GM19193 (cell line): Measurements from ENCODE around the gene EFEMP1.

Source experiments
- POLR2A ChIP-seq: IDR thresholded peaks from 4 replicates; pipeline ENCODE4 v1.6.1; 2011; ENCODE audit not compliant: insufficient read depth, insufficient read length; ENCODE audit errors: extremely low read depth

Gene EFEMP1

DNA sequence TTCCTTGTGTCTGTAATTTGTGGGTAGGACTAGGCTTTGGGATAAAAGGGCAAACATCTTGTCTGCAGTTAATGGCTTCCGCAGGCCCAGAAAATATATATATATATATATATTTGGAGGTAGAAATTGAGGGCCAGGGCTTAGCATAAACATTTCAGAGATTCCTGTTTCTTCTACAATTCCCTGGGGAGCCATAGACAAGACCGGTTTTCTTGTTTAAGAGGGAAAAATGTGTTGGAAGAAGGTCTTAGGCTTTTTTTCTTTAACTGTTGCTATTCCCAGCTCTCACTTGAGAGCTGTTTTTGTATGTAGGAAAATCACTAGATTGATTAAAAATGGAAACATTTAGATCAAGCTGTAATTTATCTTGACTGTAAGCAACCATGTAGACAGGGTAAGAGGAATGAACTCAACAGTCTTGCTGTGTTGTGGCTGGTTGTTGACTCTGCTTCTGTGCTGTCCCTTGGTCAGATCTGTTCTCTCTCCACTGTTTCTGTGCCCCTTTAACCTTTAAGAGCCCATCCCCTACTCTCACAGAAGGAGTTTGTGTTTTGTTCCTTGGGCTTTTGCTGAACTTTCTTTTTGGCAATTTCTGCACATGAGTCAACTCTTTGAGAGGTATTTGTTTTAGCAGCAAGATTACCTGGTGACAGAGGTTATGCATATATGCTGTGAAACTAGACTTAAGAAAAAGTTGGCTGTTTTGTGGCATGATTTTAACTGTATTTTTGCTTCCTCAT lies 58.3 kb downstream of the EFEMP1 start:
- no peak for TF ChIP-seq POLR2A

DNA sequence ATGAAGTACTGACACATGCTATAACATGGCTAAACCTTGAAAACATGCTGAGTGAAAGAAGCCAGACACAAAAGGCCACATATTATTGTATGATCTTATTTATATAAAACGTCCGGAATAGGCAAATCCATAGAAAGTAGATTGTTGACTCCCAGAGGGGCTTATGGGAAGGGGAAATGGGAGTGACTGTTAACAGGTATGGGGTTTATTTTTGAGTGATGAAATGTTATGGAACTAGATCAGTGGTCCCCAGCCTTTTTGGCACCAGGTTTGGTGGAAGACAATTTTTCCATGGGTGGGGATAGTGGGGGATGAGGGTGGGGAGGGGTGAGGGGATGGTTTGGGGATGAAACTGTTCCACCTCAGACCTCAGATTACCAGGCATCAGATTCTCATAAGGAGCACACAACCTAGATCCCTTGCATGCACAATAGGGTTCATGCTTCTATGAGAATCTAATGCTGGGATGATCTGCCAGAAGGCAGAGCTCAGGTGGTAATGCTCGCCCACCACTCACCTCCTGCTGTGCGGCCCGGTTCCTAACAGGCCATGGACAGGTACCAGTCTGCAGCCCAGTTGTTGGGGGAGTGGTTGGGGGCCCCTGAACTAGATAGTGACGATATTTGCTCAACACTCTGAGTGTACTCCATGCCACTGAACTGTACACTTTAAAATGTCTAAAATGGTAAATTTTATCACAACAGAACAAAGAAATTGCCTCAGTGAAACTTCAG lies 59.1 kb downstream of the EFEMP1 start:
- TF ChIP-seq POLR2A: no peak

DNA sequence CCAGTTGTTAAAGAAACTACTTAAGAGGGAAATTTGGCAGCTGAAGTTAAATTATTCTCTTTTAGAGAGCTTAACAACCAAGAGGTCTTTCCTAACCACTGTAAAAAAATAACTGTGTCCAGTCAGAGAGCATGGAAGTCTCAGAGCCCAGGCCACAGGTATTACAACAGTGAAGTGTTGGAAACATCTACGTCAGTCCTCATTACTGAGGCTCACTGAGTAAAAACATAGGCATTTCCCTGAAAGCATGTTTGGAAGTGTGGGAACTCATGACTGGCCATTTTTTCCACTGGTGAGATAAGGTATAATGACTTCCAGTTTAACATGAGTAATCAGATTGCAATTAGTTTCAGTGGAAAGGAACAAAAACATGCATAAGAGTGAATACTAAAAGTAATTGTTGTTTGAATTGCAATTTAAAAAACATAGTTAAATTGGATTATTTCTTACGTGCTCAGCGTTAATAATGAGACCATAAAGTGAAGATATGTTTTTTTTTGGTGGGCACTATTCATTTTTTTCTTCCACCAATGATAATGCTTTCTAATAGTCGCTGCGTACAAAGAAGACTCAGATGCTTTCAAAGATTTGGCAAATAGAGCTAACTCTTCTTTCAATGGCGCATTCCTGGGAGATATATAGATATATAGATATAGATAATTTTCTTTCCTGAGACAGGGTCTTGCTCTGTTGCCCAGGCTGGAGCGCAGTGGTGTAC lies 60.8 kb downstream of the EFEMP1 start:
- TF ChIP-seq POLR2A: no peak

DNA sequence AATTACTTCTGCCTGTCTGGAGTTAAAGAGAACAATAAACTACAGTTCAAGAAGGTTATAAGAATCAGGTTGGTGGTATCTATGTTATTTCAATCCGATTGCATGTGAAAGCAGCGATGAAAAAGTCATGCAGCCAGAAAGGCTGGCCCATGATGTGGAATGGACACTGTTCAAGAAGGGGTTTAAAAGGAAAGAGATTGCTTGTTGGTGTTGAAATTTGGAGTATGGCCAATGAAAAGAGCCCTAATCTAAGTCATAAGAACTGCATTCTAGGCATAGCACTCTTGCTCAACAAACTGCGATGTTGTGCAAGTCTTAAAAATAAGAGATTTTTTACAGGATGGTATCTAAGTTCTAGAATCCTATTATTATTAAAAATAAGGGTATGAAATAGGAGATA lies 61.3 kb downstream of the EFEMP1 start:
- TF ChIP-seq POLR2A: no peak

DNA sequence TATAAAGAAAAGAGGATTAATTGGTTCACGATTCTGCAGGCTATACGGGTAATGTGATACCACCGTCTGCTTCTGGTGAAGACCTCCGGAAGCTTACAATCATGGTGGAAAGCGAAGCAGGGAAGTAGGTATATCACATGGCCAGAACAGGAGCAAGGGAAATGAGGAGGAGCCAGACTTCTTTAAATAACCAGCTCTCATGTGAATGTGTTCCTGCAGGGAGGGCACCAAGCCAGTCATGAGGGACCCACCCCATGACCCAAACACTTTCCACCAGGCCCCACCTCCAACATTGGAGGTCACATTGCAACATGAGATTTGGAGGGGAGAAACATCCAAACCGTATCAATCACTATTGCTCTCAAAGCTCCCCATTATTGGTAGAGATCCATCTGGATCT lies 61.8 kb downstream of the EFEMP1 start:
- TF ChIP-seq POLR2A: no peak

DNA sequence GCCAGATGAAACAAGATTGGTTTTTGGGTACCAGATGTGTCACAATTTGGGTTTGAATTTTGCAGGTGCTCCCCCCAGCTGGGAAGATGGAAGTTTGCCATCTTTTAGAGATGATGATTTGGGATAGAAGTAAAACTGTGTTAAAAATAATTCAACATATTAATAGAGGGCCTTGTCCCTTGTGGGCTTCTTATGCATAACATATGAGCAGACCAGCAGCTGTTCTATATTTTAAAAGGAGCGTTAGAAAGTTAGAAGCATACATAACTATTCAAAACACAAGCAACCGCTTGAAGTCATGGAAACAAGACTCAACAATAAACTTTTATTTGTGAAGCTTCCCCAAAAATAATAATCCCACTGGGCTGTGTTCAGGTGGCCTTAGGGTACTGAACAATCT lies 62.8 kb downstream of the EFEMP1 start:
- no peak for TF ChIP-seq POLR2A

DNA sequence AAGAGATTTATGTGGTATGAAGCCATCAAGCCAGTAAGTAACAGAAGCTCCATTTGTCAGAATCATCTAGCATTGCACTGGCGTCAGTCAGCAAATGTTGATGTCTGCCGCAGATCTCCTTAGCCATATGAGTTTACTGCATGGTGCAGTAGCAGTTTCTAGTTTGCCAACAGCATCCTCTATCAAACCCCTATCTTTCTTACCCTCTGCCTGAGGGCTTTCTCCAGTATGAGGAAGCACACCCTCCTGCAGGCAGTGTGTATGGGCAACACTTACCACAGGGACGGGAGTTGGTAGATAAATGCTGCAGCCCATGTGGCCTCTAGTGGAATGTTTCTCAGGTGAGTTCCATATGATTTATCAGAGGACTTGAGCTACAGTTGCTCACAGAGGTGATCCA lies 63.7 kb downstream of the EFEMP1 start:
- TF ChIP-seq POLR2A: no peak

DNA sequence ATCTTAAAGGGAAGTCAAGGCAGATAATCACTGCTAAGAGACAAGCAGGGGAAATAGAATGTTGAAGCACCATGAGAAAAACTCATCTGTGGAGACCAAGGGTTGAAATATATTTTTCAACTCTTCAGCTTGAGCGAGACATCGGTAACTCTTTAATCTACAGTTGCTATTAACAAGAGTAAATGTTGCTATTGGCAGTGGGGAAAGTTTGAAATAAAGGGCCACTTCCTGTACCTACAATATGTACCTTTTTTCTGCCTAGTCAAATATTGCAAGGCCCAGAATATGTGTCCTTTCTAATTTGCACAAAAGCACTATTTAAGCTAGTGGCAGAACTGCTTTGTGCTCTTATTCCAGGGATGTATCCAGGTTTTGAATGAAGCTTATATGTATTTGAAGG lies 65.8 kb downstream of the EFEMP1 start:
- TF ChIP-seq POLR2A: no peak

DNA sequence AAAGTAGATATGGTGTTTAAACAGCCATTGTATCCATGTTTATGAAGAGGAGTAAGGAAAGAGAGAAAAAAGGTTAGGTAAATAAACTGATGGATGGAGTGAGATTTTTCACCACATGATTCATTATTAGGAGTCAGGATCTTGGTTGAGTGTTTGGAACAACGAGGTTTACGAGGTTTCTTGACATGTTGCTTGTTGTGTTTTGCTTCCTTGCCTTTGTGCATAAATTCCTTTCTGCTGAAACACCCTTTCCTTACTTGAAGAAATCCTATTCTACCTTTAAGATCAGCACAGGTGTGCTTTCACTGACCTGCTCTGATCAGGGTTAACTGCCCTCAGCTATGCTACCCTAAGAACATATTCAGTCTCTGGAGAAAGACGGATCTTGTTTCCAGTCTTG lies 66.6 kb downstream of the EFEMP1 start:
- no peak for TF ChIP-seq POLR2A

DNA sequence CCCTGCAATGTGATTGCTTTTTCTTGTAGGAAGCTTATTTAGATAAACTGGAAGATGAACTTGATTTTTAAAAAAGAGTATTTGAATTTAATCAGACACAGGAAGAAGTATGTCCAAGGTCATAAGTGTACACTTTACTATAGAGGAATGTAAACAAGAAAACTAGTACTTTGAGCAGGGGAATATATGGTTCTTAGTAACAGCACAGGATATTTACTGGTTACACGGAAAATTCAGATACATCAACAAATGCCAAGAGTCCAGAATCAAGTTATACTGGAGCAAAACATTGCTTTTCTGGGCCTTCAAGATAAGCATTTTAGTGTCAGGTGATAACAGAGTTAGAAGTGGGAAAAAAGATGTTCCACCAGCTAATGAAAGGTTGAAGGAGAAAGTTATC lies 75.5 kb downstream of the EFEMP1 start:
- TF ChIP-seq POLR2A: no peak

DNA sequence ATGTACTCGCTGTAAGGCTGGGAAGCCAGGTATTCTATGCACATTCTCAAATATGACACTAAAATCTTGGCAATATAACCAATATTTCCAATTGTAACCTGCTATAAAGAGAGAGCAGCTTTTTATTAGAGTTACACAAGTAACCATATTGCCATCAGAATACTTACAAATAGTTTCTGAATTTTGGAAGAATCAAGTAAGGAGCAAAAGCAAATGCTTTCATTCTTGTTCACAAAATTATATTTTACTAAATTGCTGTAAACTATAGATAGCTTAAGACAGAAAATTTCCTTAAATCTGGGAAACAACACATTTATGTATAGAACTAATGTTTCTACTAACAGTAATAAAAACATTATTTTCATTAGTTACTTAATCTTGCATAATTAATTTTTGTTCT lies 77.2 kb downstream of the EFEMP1 start:
- TF ChIP-seq POLR2A: no peak

DNA sequence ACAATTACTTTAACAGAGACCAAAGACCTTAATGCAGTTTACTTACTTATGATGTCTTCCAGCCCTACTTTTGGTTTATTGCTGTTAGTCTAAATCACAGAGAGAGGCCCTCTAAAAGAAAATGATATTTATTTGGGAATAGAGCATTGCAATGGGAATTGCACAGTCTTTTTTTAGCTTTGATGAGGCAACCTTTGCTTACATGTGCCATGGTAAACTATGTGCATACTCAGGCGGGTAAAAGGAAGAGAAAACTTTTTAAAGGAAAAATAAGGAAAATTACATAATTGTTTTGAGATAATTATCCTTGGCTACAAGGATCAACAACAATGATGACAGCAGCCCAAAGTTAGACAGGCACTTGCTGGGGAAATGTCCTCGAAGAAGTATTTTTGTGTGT lies 78.6 kb downstream of the EFEMP1 start:
- no peak for TF ChIP-seq POLR2A

DNA sequence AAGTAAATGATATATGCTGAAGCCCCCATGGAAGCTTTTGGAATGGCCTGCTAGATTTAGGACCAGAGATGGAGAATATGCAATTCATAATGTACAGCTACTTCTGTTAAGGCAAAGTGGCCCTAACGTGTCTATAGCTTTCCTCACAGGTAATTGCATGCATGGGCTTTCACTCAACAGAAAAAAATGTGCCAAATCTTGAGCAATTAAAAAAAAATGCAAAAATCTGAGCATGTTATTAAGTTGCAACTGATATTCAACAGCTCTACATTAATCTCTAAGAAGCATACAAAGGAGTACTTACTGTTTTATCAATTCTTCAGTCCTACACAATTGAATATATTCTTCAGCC lies 79.6 kb downstream of the EFEMP1 start:
- no peak for TF ChIP-seq POLR2A

DNA sequence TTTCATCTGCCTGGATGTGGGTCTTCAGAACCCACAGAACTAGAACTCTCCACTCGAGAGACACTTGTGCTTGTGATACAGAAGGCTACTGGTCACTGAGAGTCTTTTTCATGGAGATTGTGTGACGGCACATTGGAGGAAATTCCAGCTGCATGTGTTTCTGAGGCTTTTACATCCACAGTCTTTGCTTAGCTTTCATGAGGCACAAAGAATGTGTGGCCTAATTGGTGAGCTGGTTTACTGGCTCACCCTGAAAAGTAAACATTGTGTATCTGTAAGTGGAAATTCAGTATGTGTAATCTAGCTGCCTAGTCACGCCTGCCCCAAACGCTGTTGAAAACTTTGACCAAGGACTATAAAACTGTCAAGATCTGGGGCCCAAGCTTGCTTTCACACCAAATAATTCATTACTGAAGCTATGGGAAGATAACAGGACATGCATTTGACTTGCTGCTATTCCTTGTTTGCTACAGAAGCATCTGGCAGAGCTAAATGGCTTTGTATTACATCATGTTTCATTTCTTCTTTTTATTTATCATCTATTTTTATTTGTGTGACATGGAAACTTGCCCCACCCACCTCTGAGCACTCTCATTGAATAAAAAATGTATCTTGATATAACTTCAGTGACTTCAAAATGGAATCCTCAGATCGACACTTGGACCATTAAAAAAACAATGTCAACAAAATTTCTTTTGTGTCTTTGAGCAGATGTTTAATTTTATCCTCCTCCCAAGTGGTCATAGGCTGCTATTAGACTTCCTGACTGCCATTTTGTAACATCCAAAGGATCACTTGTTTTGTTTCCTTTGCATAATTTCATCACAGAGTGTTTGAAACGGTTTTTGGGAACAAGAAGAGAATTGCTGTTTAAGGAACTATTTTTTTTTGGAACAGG lies 80.2 kb downstream of the EFEMP1 start:
- no peak for TF ChIP-seq POLR2A

DNA sequence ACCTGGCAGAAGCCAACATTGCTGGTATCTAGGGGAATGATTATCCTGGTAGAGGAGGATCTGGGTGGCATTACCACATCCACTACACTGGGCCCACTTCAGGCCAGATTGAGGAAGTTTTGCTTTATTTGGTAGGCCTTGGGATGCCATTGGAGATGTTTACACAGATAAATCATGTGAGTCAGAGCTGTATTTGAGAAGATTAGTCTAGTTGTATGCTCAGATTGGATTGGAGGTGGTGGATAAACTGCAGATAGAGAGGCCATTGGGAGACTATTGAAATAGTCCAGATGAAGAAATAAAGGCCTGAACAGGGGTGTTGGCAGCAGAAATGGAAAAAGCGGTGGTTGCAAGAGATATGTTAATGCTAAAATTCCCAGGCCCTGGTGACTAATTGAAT lies 81.5 kb downstream of the EFEMP1 start:
- no peak for TF ChIP-seq POLR2A
